ENCODE measurements around the gene PRAC1.

DNA sequence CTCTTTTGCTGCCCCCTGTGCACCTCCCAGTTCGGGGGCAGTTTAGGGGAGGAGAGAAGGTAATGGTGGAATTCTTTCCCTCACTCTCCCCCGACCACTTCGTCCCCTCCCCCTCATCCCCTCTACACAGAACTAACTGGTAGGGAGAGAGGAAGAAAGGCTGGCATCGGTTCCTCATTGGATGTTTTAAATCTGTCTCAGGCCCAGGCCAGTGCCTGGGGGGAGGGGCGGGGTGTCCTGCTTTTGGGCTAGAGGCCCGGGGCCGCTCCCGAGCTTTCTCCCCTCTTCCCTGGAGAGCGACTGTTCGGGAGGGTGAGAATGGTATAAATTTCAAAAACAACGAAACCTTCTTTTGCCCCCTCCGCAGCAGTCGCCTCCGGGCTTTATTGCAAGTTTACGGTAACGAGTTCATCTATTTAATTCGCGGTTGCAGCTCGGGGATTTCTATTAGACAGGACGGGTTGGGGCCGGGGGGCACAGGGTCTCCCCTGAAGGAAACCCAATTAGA lies 651 bp upstream of the PRAC1 start, which contains the start of gene PRAC2:
- TF ChIP-seq, protein P1, sequence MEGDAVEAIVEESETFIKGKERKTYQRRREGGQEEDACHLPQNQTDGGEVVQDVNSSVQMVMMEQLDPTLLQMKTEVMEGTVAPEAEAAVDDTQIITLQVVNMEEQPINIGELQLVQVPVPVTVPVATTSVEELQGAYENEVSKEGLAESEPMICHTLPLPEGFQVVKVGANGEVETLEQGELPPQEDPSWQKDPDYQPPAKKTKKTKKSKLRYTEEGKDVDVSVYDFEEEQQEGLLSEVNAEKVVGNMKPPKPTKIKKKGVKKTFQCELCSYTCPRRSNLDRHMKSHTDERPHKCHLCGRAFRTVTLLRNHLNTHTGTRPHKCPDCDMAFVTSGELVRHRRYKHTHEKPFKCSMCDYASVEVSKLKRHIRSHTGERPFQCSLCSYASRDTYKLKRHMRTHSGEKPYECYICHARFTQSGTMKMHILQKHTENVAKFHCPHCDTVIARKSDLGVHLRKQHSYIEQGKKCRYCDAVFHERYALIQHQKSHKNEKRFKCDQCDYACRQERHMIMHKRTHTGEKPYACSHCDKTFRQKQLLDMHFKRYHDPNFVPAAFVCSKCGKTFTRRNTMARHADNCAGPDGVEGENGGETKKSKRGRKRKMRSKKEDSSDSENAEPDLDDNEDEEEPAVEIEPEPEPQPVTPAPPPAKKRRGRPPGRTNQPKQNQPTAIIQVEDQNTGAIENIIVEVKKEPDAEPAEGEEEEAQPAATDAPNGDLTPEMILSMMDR (IDR thresholded peaks at IDR 0.05 in 8 of 11, conservative IDR thresholded peaks at IDR 0.05 in 3 of 11) = no peak
- no peak for TF ChIP-seq POLR2AphosphoS5 (IDR thresholded peaks at IDR 0.05)
- no peak for TF ChIP-seq POLR2A (IDR thresholded peaks at IDR 0.05)

All from spleen (tissue), 7 donors.